Tibial nerve (tissue), 4 donors: Measurements from ENCODE around the gene LSR. TPM values are rescaled to one million over a fixed set of nuclear protein-coding genes. Genes with fewer than 3 reads are reported as not detected.
A peak's percentile ranks its signal among the peaks of the same experiment; 100 is the strongest.
"Not testable (repeated sequence)": the region's sequence is repeated elsewhere in the genome, so short reads cannot be mapped to it uniquely, and the experiment has no call there.

Source experiments
- DNase-seq, 2 donors: peaks; one replicate each; pipeline ENCODE4 v3.0.0-alpha.2; 2019; ENCODE audit warnings: low spot score in 2 of 2
- H3K27ac ChIP-seq, 4 donors: fragments of 200-600 bp; sonication (generic) in 3 of 4; one replicate each; pipeline ENCODE4 v1.5.1; 2017 to 2019; ENCODE audit warnings: mild to moderate bottlenecking in 1 of 4
- H3K27me3 ChIP-seq, 2 donors: fragments of 200-600 bp; sonication (generic) in 1 of 2; one replicate each; pipeline versions ENCODE4 v1.5.1 to v1.6.0; 2017 to 2019
- H3K36me3 ChIP-seq, 3 donors: fragments of 200-600 bp; sonication (generic); one replicate each; pipeline ENCODE4 v1.5.1; 2018 to 2019
- H3K4me1 ChIP-seq, 4 donors: fragments of 200-600 bp; sonication (generic) in 3 of 4; one replicate each; pipeline ENCODE4 v1.5.1; 2017 to 2019
- H3K4me3 ChIP-seq, 4 donors: fragments of 200-600 bp; sonication (generic) in 3 of 4; one replicate each; pipeline ENCODE4 v1.5.1; 2017 to 2019; ENCODE audit warnings: mild to moderate bottlenecking in 1 of 4, moderate library complexity in 1 of 4
- H3K9me3 ChIP-seq, 4 donors: fragments of 200-600 bp; sonication (generic) in 3 of 4; one replicate each; pipeline ENCODE4 v1.5.1; 2017 to 2019
- CTCF ChIP-seq, 5 experiments: fragments of 200-600 bp in 3 of 5; fragments of 450-650 bp in 2 of 5; sonication (generic) in 3 of 5; IDR thresholded peaks; one replicate each; pipeline ENCODE4 v1.5.1; 2016 to 2019; ENCODE audit warnings: antibody characterized with exemption in 5 of 5, mild to moderate bottlenecking in 3 of 5, moderate library complexity in 2 of 5
- EP300 ChIP-seq, 2 donors: sonication (generic); formaldehyde crosslinking; IDR thresholded peaks; one replicate each; pipeline ENCODE4 v1.6.1; 2017; ENCODE audit warnings: antibody characterized with exemption in 2 of 2, mild to moderate bottlenecking in 1 of 2
- POLR2A ChIP-seq, 2 donors: fragments of 450-650 bp; IDR thresholded peaks; one replicate each; pipeline ENCODE4 v1.6.1; 2017; ENCODE audit warnings: antibody characterized with exemption in 2 of 2, mild to moderate bottlenecking in 2 of 2, moderate library complexity in 2 of 2
- WGBS, 2 donors: methylation state at CpG; one replicate each; pipeline ENCODE4 v1.1.5; 2018; 5-methylcytosine and 5-hydroxymethylcytosine counted together
- total RNA-seq, 4 donors: library from RNA; depleted of rRNA; stranded (reverse); fragments of >200 nt; gene quantifications; one replicate each; pipeline ENCODE4 v1.1.0, GENCODE V29; 2016

The LSR gene
- total RNA-seq, 4 donors from 2014 or later, result 3.1 to 34.9 (median 19.1) TPM

DNA sequence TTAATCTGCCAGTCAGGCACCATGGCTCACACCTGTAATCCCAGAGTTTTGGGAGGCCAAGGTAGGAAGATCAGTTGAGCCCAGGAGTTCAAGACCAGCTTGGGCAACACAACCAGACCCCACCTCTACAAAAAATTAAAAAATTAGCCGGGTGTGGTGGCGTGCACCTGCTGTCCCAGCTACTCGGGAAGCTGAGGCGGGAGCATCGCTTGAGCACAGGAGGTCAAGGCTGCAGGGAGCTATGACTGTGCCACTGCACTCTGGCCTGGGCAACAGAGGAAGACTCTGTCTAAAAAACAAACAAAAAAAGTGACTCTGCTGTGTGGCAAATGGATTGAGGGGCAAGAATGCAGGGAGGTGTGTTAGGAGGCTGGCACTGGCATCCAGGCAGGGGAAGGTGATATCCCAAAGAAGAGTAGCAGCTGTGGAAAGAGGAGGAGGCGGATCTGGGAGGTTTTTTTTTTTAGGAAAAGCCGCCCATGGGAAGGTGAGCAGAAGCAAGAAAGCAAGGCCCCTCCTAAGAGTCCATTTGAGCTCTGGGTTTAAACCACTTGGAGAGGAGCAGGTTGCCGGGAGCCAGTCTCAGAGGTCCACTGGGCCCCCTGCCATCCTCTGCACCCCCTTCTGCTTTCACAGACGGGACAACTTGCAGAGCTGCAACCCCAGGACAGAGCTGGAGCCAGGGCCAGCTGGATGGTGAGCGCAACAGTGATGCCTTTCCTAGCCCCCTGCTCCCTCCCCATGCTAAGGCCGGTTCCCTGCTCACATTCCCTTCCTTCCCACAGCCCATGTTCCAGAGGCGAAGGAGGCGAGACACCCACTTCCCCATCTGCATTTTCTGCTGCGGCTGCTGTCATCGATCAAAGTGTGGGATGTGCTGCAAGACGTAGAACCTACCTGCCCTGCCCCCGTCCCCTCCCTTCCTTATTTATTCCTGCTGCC, 35.6 kb downstream of the LSR start:
- Histone ChIP-seq H3K9me3 (no peaks in the 10 kb centered on the region), H3K4me1 (peaks cover 0 to 29% (median 2%) of the 10 kb centered on the region in 4 donors), H3K27ac (peak overlapping the region in 2 of 4 donors; percentile 52 to 60), H3K4me3 (peak overlapping the region in 1 of 4 donors; percentile 3), H3K27me3 (no peaks in the 10 kb centered on the region), H3K36me3 (peaks cover 0 to 7% (median 0%) of the 10 kb centered on the region in 3 donors)
- TF ChIP-seq POLR2A (IDR thresholded peaks at IDR 0.05) (no peak), CTCF (IDR thresholded peaks at IDR 0.05) (no peak), EP300 (IDR thresholded peaks at IDR 0.05) (no peak)
- 62 to 74% methylated on average over 17 of the region's 17 CpGs for WGBS, 2 donors
- DNase-seq, result no peak

DNA sequence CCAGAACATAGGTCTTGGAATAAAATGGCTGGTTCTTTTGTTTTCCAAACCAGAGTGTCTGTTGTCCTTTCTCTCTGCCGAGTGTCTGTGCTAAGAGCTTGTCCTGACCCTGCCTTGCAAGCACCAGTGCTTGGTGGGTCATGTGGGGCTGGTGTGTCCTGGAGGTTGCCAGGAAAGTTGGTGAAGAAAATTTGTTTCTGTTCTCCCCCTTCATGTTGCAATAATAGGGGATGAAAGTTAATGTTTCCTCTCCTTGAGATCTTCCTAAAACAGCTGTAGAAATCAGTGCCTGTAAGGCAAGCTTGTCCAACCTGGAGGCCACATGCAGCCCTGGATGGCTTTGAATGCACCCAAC, 36.3 kb downstream of the LSR start:
- WGBS, 2 donors, result 16 to 31% methylated on average over 1 of the region's 1 CpG
- TF ChIP-seq CTCF (IDR thresholded peaks at IDR 0.05), result no peak
- no peak for TF ChIP-seq EP300 (IDR thresholded peaks at IDR 0.05)
- TF ChIP-seq POLR2A (IDR thresholded peaks at IDR 0.05), result no peak
- Histone ChIP-seq H3K4me3 (peak overlapping the region in 1 of 4 donors; percentile 3), H3K27ac (peak overlapping the region in 2 of 4 donors; percentile 52 to 60), H3K9me3 (no peaks in the 10 kb centered on the region), H3K36me3 (peaks cover 0 to under 1% (median 0%) of the 10 kb centered on the region in 3 donors), H3K4me1 (peaks cover 0 to 22% (median 2%) of the 10 kb centered on the region in 4 donors), H3K27me3 (no peaks in the 10 kb centered on the region)
- DNase-seq, result no peak

DNA sequence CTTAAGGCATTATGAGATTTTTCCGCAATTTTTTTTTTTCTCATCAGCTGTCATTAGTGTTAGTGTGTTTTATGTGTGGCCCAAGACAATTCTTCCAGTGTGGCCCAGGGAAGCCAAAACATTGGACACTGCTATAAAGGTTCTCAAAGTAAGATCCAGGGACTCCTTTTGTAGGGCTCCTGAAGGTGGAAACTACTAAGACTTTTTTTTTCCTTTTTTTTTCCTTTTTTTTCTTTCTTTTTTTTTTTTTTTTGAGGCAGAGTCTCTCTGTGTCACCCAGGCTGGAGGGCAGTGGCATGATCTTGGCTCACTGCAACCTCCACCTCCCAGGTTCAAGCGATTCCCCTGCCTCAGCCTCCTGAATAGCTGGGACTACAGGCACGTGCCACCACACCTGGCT, 36.7 kb downstream of the LSR start:
- not testable (repeated sequence) for H3K36me3 ChIP-seq, DNase-seq, H3K27me3 ChIP-seq, H3K9me3 ChIP-seq, H3K4me3 ChIP-seq
- Histone ChIP-seq H3K27ac (peak overlapping the region in 2 of 4 donors; percentile 52 to 60), H3K4me1 (peaks cover 0 to 20% (median 2%) of the 10 kb centered on the region in 4 donors)
- WGBS, 2 donors, result 87 to 92% methylated on average over 3 of the region's 3 CpGs

DNA sequence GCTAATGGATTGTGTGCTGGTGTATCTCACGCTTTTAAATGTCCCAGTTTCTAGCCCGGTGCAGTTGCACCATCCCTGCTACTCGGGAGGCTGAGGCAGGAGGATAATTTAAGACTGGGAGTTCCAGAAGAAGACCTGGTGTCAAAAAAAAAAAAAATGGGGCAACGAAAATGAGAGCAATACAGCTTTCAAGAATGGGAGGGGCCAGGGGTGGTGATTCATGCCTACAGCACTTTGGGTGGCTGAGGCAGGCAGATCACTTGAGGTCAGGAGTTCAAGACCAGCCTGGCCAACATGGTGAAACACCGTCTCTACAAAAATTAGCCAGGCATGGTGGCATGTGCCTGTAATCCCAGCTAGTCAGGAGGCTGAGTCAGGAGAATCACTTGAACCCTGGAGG, 37.3 kb downstream of the LSR start:
- 67 to 73% methylated on average over 5 of the region's 5 CpGs for WGBS, 2 donors
- not testable (repeated sequence) for H3K36me3 ChIP-seq, DNase-seq, H3K27me3 ChIP-seq, H3K27ac ChIP-seq, H3K4me3 ChIP-seq, H3K9me3 ChIP-seq
- H3K4me1 ChIP-seq, result peaks cover 0 to 20% (median 2%) of the 10 kb centered on the region in 4 donors

DNA sequence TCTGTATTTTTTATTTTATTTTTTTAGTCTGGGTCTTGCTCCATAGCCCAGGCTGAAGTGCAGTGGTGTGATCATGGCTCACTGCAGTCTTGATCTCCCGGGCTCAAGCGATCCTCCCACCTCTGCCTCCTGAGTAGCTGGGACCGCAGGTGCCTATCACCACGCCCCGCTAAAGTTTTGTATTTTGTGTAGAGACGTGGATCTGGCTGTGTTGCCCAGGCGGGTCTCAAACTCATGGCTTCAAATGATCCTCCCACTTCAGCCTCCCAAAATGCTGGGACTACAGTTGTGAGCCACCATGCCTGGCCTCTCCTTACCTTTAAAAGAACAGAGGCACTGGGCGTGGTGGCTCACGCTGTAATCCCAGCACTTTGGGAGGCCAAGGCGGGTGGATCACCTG, 38.9 kb downstream of the LSR start:
- no peak for DNase-seq
- WGBS, 2 donors, result 77 to 85% methylated on average over 10 of the region's 10 CpGs
- H3K4me3 ChIP-seq, result no peak overlapping the region
- H3K4me1 ChIP-seq, result peaks cover 0 to 16% (median 1%) of the 10 kb centered on the region in 4 donors
- TF ChIP-seq EP300 (IDR thresholded peaks at IDR 0.05) (no peak), CTCF (IDR thresholded peaks at IDR 0.05) (no peak), POLR2A (IDR thresholded peaks at IDR 0.05) (no peak)
- H3K27me3 ChIP-seq, result peaks cover 0 to 12% of the 10 kb centered on the region in 2 donors
- no peak overlapping the region for H3K27ac ChIP-seq
- no peaks in the 10 kb centered on the region for H3K36me3 ChIP-seq
- no peaks in the 10 kb centered on the region for H3K9me3 ChIP-seq

DNA sequence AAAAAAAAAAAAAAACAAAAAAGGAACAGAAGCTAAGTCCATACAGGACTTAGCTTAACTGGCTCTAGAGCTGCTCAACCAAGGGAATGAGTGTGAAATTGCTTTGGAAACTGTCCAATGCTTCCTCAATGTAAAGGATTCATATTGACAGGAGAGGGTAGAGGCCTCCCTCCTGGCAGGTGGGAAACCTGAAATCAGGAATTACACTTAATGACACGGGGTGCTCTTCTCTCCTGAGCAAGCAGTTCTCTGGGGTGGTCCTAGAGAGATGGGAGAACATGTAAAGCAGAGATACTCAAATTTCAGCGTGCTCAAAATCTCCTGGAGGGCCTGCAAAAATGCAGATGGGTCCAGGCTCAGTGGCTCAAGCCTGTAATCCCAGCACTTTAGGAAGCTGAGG, 39.5 kb downstream of the LSR start:
- Histone ChIP-seq H3K27me3 (peaks cover 0 to 18% of the 10 kb centered on the region in 2 donors), H3K27ac (no peak overlapping the region), H3K9me3 (no peaks in the 10 kb centered on the region), H3K36me3 (no peaks in the 10 kb centered on the region), H3K4me1 (peaks cover 0 to 16% (median 0%) of the 10 kb centered on the region in 4 donors), H3K4me3 (no peak overlapping the region)
- 51 to 87% methylated on average over 2 of the region's 2 CpGs for WGBS, 2 donors
- TF ChIP-seq CTCF (IDR thresholded peaks at IDR 0.05), result no peak
- DNase-seq, result no peak
